ENCODE data around the gene VAMP4.
A peak's percentile ranks its signal among the peaks of the same experiment; 100 is the strongest.

Gene VAMP4

GRCh38 chr1:171655746-171656116 is 86.1 kb downstream of the VAMP4 start:
- Histone ChIP-seq H3K4me3 (replicated peaks; ENCODE audit: low read depth, low read length) (0 out of 2 replicates have a peak overlapping the region, but pooled peaks have one; percentile 9), H3K27me3 (replicated peaks; ENCODE audit: control insufficient read depth, insufficient read depth, low read length) (no peaks in the 10 kb centered on the region; the same call in 1 of the 2 replicates), H3K36me3 (ENCODE audit: control insufficient read depth, insufficient read depth, low read length) (no peaks in the 10 kb centered on the region)
- DNase-seq (ENCODE audit: extremely low read depth, insufficient read length): no peak
- TF ChIP-seq CTCF (IDR thresholded peaks at IDR 0.05; ENCODE audit: insufficient read depth, low read length, poor library complexity, severe bottlenecking): no peak

GRCh38 chr1:171654942-171655745 is 86.7 kb downstream of the VAMP4 start:
- Histone ChIP-seq H3K4me3 (replicated peaks; ENCODE audit: low read depth, low read length) (no peak overlapping the region), H3K36me3 (ENCODE audit: control insufficient read depth, insufficient read depth, low read length) (no peaks in the 10 kb centered on the region), H3K27me3 (replicated peaks; ENCODE audit: control insufficient read depth, insufficient read depth, low read length) (no peaks in the 10 kb centered on the region; the same call in 1 of the 2 replicates)
- peak; percentile 94 for TF ChIP-seq CTCF (IDR thresholded peaks at IDR 0.05; ENCODE audit: insufficient read depth, low read length, poor library complexity, severe bottlenecking)
- DNase-seq (ENCODE audit: extremely low read depth, insufficient read length): peak; percentile 66

GRCh38 chr1:171654201-171654941 is 87.5 kb downstream of the VAMP4 start:
- TF ChIP-seq CTCF (IDR thresholded peaks at IDR 0.05; ENCODE audit: insufficient read depth, low read length, poor library complexity, severe bottlenecking): no peak
- no peaks in the 10 kb centered on the region; the same call in 1 of the 2 replicates for H3K27me3 ChIP-seq (replicated peaks; ENCODE audit: control insufficient read depth, insufficient read depth, low read length)
- H3K4me3 ChIP-seq (replicated peaks; ENCODE audit: low read depth, low read length): no peak overlapping the region
- no peaks in the 10 kb centered on the region for H3K36me3 ChIP-seq (ENCODE audit: control insufficient read depth, insufficient read depth, low read length)
- DNase-seq (ENCODE audit: extremely low read depth, insufficient read length): no peak

GRCh38 chr1:171653796-171654195 is 88.1 kb downstream of the VAMP4 start:
- TF ChIP-seq CTCF (IDR thresholded peaks at IDR 0.05; ENCODE audit: insufficient read depth, low read length, poor library complexity, severe bottlenecking): no peak
- Histone ChIP-seq H3K27me3 (replicated peaks; ENCODE audit: control insufficient read depth, insufficient read depth, low read length) (no peaks in the 10 kb centered on the region; the same call in 1 of the 2 replicates), H3K4me3 (replicated peaks; ENCODE audit: low read depth, low read length) (no peak overlapping the region), H3K36me3 (ENCODE audit: control insufficient read depth, insufficient read depth, low read length) (no peaks in the 10 kb centered on the region)
- no peak for DNase-seq (ENCODE audit: extremely low read depth, insufficient read length)

- Histone ChIP-seq H3K36me3 (ENCODE audit: control insufficient read depth, insufficient read depth, low read length) (no peaks in the 10 kb centered on the region), H3K4me3 (replicated peaks; ENCODE audit: low read depth, low read length) (no peak within 1 kb of the TSS), H3K27me3 (replicated peaks; ENCODE audit: control insufficient read depth, insufficient read depth, low read length) (no peaks in the 10 kb centered on the region; the same call in 1 of the 2 replicates)
- no peak for TF ChIP-seq CTCF (IDR thresholded peaks at IDR 0.05; ENCODE audit: insufficient read depth, low read length, poor library complexity, severe bottlenecking)
- DNase-seq (ENCODE audit: extremely low read depth, insufficient read length): no peak
Observed at GRCh38 chr1:171652234-171652822, 89.5 kb downstream of the VAMP4 start, which contains the start of gene MYOC. Gene MYOC (minus strand): TSS chr1:171652688. CDS start chr1:171652611, 77 bp downstream.
